NCI-H146 (cell line): ENCODE measurements around the gene ARHGEF4.

Experiments
- DNase-seq: peaks from one replicate; lab custom pipeline; 2025; lab: John Stamatoyannopoulos, UW

Gene ARHGEF4

GRCh38 chr2:131039101-131039440 lies 202.4 kb downstream of the ARHGEF4 start:
- DNase-seq: no peak

- no peak for DNase-seq
Measured at GRCh38 chr2:131039535-131039907, 202.8 kb downstream of the ARHGEF4 start.

- DNase-seq: no peak
Measured at GRCh38 chr2:131039908-131040660, 203.4 kb downstream of the ARHGEF4 start.

GRCh38 chr2:131040661-131041401 lies 204.1 kb downstream of the ARHGEF4 start:
- DNase-seq: no peak

- no peak for DNase-seq
Measured at GRCh38 chr2:131041402-131042147, 204.9 kb downstream of the ARHGEF4 start.

GRCh38 chr2:131042148-131042775 lies 205.5 kb downstream of the ARHGEF4 start:
- no peak for DNase-seq

- DNase-seq: no peak
Measured at GRCh38 chr2:131043199-131044074, 206.7 kb downstream of the ARHGEF4 start.

- no peak for DNase-seq
Measured at GRCh38 chr2:131044075-131044756, 207.5 kb downstream of the ARHGEF4 start.

GRCh38 chr2:131044757-131045150 lies 208.0 kb downstream of the ARHGEF4 start:
- no peak for DNase-seq

GRCh38 chr2:131045286-131046027 lies 208.7 kb downstream of the ARHGEF4 start:
- no peak for DNase-seq

- no peak for DNase-seq
Measured at GRCh38 chr2:131046028-131046917, 209.6 kb downstream of the ARHGEF4 start.

GRCh38 chr2:131046918-131047652 lies 210.4 kb downstream of the ARHGEF4 start:
- no peak for DNase-seq

GRCh38 chr2:131047920-131048560 lies 211.3 kb downstream of the ARHGEF4 start:
- DNase-seq: no peak

- no peak for DNase-seq
Measured at GRCh38 chr2:131048641-131049040, 211.9 kb downstream of the ARHGEF4 start.

- no peak for DNase-seq
Measured at GRCh38 chr2:131049150-131049718, 212.5 kb downstream of the ARHGEF4 start.

- no peak for DNase-seq
Measured at GRCh38 chr2:131050896-131051295, 214.2 kb downstream of the ARHGEF4 start.

GRCh38 chr2:131052741-131053263 lies 216.1 kb downstream of the ARHGEF4 start:
- no peak for DNase-seq
